ENCODE measurements around the gene KDELR3.

KDELR3 gene

GRCh38 chr22:38523479-38523878 is 55.6 kb downstream of the KDELR3 start:
- DNase-seq = no peak

DNA sequence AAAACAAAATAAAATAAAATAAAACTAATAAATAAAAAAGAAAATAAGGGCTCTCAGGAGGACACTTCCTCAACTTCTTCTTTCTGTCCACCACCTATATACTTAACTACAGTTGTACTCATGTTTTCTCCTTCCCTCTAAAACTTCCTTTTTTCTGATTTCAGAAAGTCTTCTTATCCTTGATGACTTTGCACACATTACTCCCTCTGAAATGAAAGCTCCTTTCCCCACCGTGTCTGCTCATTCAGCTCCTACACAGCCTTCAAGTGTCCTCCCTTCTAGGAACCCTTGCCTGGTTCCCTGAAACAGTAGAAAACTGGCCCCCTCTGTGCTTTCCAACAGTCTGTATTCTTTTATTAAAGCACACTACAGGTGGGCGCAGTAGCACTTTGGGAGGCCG is 56.5 kb downstream of the KDELR3 start:
- no peak for DNase-seq

GRCh38 chr22:38531251-38531938 is 63.5 kb downstream of the KDELR3 start:
- no peak for DNase-seq
